Tibial artery (tissue), 4 donors: ENCODE data around the gene GRPEL2.

Experiments
- DNase-seq, 2 donors: peaks; one replicate each; pipeline ENCODE4 v3.0.0-alpha.2; 2019
- H3K27ac ChIP-seq, 2 donors: fragments of 200-600 bp; sonication (generic) in 1 of 2; 1 replicate in 1 of 2; 2 replicates in 1 of 2; pipeline ENCODE4 v1.5.1; 2018 to 2019; ENCODE audit warnings: mild to moderate bottlenecking in 1 of 2
- H3K27me3 ChIP-seq, 2 donors: fragments of 200-600 bp; sonication (generic) in 1 of 2; one replicate each; pipeline versions ENCODE4 v1.5.1 to v1.6.0; 2016 to 2019
- H3K36me3 ChIP-seq, 3 donors: fragments of 200-600 bp; sonication (generic) in 2 of 3; one replicate each; pipeline ENCODE4 v1.5.1; 2016 to 2019; ENCODE audit warnings: mild to moderate bottlenecking in 2 of 3
- H3K4me1 ChIP-seq, 4 donors: fragments of 200-600 bp; sonication (generic) in 2 of 4; 1 replicate in 3 of 4; 2 replicates in 1 of 4; pipeline ENCODE4 v1.5.1; 2016 to 2019
- H3K4me3 ChIP-seq, 2 donors: fragments of 200-600 bp; sonication (generic) in 1 of 2; 1 replicate in 1 of 2; 2 replicates in 1 of 2; pipeline ENCODE4 v1.5.1; 2018 to 2019; ENCODE audit warnings: mild to moderate bottlenecking in 2 of 2
- H3K9me3 ChIP-seq, 3 donors: fragments of 200-600 bp; sonication (generic) in 1 of 3; one replicate each; pipeline ENCODE4 v1.5.1; 2016 to 2019
- CTCF ChIP-seq, 2 experiments: fragments of 200-600 bp in 1 of 2; fragments of 450-650 bp in 1 of 2; IDR thresholded peaks; one replicate each; pipeline ENCODE4 v1.5.1; 2017 to 2019; ENCODE audit warnings: antibody characterized with exemption in 2 of 2, mild to moderate bottlenecking in 1 of 2, moderate library complexity in 1 of 2
- intact Hi-C: fragments of 100-400 bp; cut with DNase I; formaldehyde crosslinking; loops from one replicate; pipeline ENCODE4 v1.15.0; 2023; ENCODE audit warnings: low total_unique reads

The GRPEL2 gene

GRCh38 chr5:149322518-149322917, 22.8 kb upstream of the GRPEL2 start:
- Histone ChIP-seq H3K9me3 (no peaks in the 10 kb centered on the region), H3K4me3 (no peak overlapping the region), H3K4me1 (peaks cover 0 to 10% (median 3%) of the 10 kb centered on the region in 4 donors), H3K36me3 (peaks cover 0 to 8% (median 0%) of the 10 kb centered on the region in 3 donors), H3K27ac (no peak overlapping the region), H3K27me3 (no peaks in the 10 kb centered on the region)
- DNase-seq: no peak
- intact Hi-C loops: no loop called here
- TF ChIP-seq CTCF (IDR thresholded peaks at IDR 0.05): no peak

- Histone ChIP-seq H3K9me3 (no peaks in the 10 kb centered on the region), H3K4me3 (no peak overlapping the region), H3K4me1 (peaks cover 0 to 10% (median 3%) of the 10 kb centered on the region in 4 donors), H3K27me3 (no peaks in the 10 kb centered on the region), H3K36me3 (peaks cover 0 to 8% (median 0%) of the 10 kb centered on the region in 3 donors), H3K27ac (no peak overlapping the region)
- DNase-seq: no peak
- intact Hi-C loops: no loop called here
- no peak for TF ChIP-seq CTCF (IDR thresholded peaks at IDR 0.05)
These were observed 22.1 kb upstream of the GRPEL2 start for GRCh38 chr5:149323210-149323609.

- no peak for DNase-seq
- Histone ChIP-seq H3K4me1 (peaks cover 0 to 10% (median 3%) of the 10 kb centered on the region in 4 donors), H3K36me3 (peaks cover 0 to 8% (median 0%) of the 10 kb centered on the region in 3 donors), H3K27ac (no peak overlapping the region), H3K9me3 (no peaks in the 10 kb centered on the region), H3K27me3 (no peaks in the 10 kb centered on the region), H3K4me3 (no peak overlapping the region)
- intact Hi-C loops: no loop called here
- TF ChIP-seq CTCF (IDR thresholded peaks at IDR 0.05): no peak
These were observed 21.6 kb upstream of the GRPEL2 start for GRCh38 chr5:149323621-149324205.

GRCh38 chr5:149324641-149325040, 20.7 kb upstream of the GRPEL2 start:
- H3K27me3 ChIP-seq: no peaks in the 10 kb centered on the region
- H3K36me3 ChIP-seq: peaks cover 0 to 3% (median 0%) of the 10 kb centered on the region in 3 donors
- intact Hi-C loops: no loop called here
- no peak overlapping the region for H3K4me3 ChIP-seq
- TF ChIP-seq CTCF (IDR thresholded peaks at IDR 0.05): no peak
- no peak overlapping the region for H3K27ac ChIP-seq
- no peaks in the 10 kb centered on the region for H3K9me3 ChIP-seq
- H3K4me1 ChIP-seq: peaks cover 0 to 10% (median 3%) of the 10 kb centered on the region in 4 donors
- no peak for DNase-seq

- no peak overlapping the region for H3K27ac ChIP-seq
- no peak for TF ChIP-seq CTCF (IDR thresholded peaks at IDR 0.05)
- no peak for DNase-seq
- H3K4me3 ChIP-seq: no peak overlapping the region
- H3K36me3 ChIP-seq: no peaks in the 10 kb centered on the region
- H3K27me3 ChIP-seq: no peaks in the 10 kb centered on the region
- no peaks in the 10 kb centered on the region for H3K9me3 ChIP-seq
- intact Hi-C loops: no loop called here
- H3K4me1 ChIP-seq: peaks cover 0 to 10% (median 3%) of the 10 kb centered on the region in 4 donors
These were observed 20.0 kb upstream of the GRPEL2 start for GRCh38 chr5:149325166-149325735.
